ENCODE data around the gene TRIM74. TPM values are rescaled to one million over a fixed set of nuclear protein-coding genes. Genes with fewer than 3 reads are reported as not detected.
"Not testable (repeated sequence)": the region's sequence is repeated elsewhere in the genome, so short reads cannot be mapped to it uniquely, and the experiment has no call there.

Gene TRIM74
- total and polyA plus RNA-seq, 2 experiments from 2014 or later, result 3.1 to 5.2 TPM

GRCh38 chr7:72946130-72946745, 23.0 kb downstream of the TRIM74 start:
- H3K4me1 ChIP-seq (ENCODE audit: low read depth); DNase-seq (ENCODE audit: low read depth in 1 of 2, low spot score in 1 of 2); H3K27ac ChIP-seq; H3K9me3 ChIP-seq (ENCODE audit: low read depth); H3K27me3 ChIP-seq; H3K4me3 ChIP-seq; H3K36me3 ChIP-seq: not testable (repeated sequence)
- peak; percentile 21 for TF ChIP-seq CTCF (IDR thresholded peaks at IDR 0.05; ENCODE audit: low read depth, low read length)

- not testable (repeated sequence) for H3K4me3 ChIP-seq; H3K9me3 ChIP-seq (ENCODE audit: low read depth); H3K36me3 ChIP-seq; DNase-seq (ENCODE audit: low read depth in 1 of 2, low spot score in 1 of 2); H3K27ac ChIP-seq; H3K4me1 ChIP-seq (ENCODE audit: low read depth); H3K27me3 ChIP-seq
These were observed 23.7 kb downstream of the TRIM74 start for GRCh38 chr7:72945597-72945996.

GRCh38 chr7:72944937-72945336, 24.3 kb downstream of the TRIM74 start:
- H3K27me3 ChIP-seq; DNase-seq (ENCODE audit: low read depth in 1 of 2, low spot score in 1 of 2); H3K4me1 ChIP-seq (ENCODE audit: low read depth); H3K4me3 ChIP-seq; H3K36me3 ChIP-seq; H3K27ac ChIP-seq; H3K9me3 ChIP-seq (ENCODE audit: low read depth): not testable (repeated sequence)

GRCh38 chr7:72942956-72943355, 26.3 kb downstream of the TRIM74 start:
- H3K4me3 ChIP-seq; H3K4me1 ChIP-seq (ENCODE audit: low read depth); H3K9me3 ChIP-seq (ENCODE audit: low read depth); H3K36me3 ChIP-seq; H3K27me3 ChIP-seq; DNase-seq (ENCODE audit: low read depth in 1 of 2, low spot score in 1 of 2); H3K27ac ChIP-seq: not testable (repeated sequence)

GRCh38 chr7:72942022-72942705, 27.1 kb downstream of the TRIM74 start:
- H3K9me3 ChIP-seq (ENCODE audit: low read depth); H3K27ac ChIP-seq; H3K4me3 ChIP-seq; H3K27me3 ChIP-seq; DNase-seq (ENCODE audit: low read depth in 1 of 2, low spot score in 1 of 2); H3K4me1 ChIP-seq (ENCODE audit: low read depth); H3K36me3 ChIP-seq: not testable (repeated sequence)

- not testable (repeated sequence) for H3K9me3 ChIP-seq (ENCODE audit: low read depth); H3K27me3 ChIP-seq; H3K4me1 ChIP-seq (ENCODE audit: low read depth); DNase-seq (ENCODE audit: low read depth in 1 of 2, low spot score in 1 of 2); H3K27ac ChIP-seq; H3K4me3 ChIP-seq
- peaks cover 54% of the 10 kb centered on the region for H3K36me3 ChIP-seq
These were observed 41.0 kb downstream of the TRIM74 start for GRCh38 chr7:72928216-72928615.

- H3K27ac ChIP-seq; H3K9me3 ChIP-seq (ENCODE audit: low read depth); DNase-seq (ENCODE audit: low read depth in 1 of 2, low spot score in 1 of 2); H3K4me3 ChIP-seq; H3K27me3 ChIP-seq; H3K4me1 ChIP-seq (ENCODE audit: low read depth): not testable (repeated sequence)
- peaks cover 54% of the 10 kb centered on the region for H3K36me3 ChIP-seq
These were observed 41.5 kb downstream of the TRIM74 start for GRCh38 chr7:72927791-72928190.

GRCh38 chr7:72925546-72926120, 43.6 kb downstream of the TRIM74 start:
- Histone ChIP-seq H3K4me3 (peak overlapping the region; percentile 55), H3K27ac (peak overlapping the region; percentile 98), H3K36me3 (peaks cover 42% of the 10 kb centered on the region), H3K9me3 (ENCODE audit: low read depth) (no peaks in the 10 kb centered on the region), H3K27me3 (no peaks in the 10 kb centered on the region), H3K4me1 (ENCODE audit: low read depth) (peaks cover 5% of the 10 kb centered on the region)
- DNase-seq (ENCODE audit: low read depth in 1 of 2, low spot score in 1 of 2), result peak; percentile 6 to 46
- TF ChIP-seq CTCF (IDR thresholded peaks at IDR 0.05; ENCODE audit: low read depth, low read length), result no peak
